HL-60 (cell line): ENCODE measurements around the gene SLC7A4.

Experiments used
- CTCF ChIP-seq: IDR thresholded peaks from one replicate; pipeline ENCODE4 v1.5.1; 2011; ENCODE audit warnings: low read length, control low read depth, inconsistent platforms; ENCODE audit not compliant: insufficient read depth
- GABPA ChIP-seq: IDR thresholded peaks from 2 replicates; pipeline ENCODE4 v1.6.1; 2012; ENCODE audit warnings: low read depth
- POLR2AphosphoS5 ChIP-seq: IDR thresholded peaks from 2 replicates; pipeline ENCODE4 v1.6.1; 2012; ENCODE audit warnings: low read depth
- TF ChIP-seq, protein P1 (sequence below): IDR thresholded peaks from 2 replicates; pipeline ENCODE4 v1.6.1; 2012; ENCODE audit warnings: low read depth; ENCODE audit not compliant: insufficient replicate concordance

GRCh38 chr22:20980938-20981722 is 51.2 kb downstream of the SLC7A4 start:
- TF ChIP-seq CTCF (no peak), POLR2AphosphoS5 (no peak), GABPA (no peak)
- TF ChIP-seq, protein P1, sequence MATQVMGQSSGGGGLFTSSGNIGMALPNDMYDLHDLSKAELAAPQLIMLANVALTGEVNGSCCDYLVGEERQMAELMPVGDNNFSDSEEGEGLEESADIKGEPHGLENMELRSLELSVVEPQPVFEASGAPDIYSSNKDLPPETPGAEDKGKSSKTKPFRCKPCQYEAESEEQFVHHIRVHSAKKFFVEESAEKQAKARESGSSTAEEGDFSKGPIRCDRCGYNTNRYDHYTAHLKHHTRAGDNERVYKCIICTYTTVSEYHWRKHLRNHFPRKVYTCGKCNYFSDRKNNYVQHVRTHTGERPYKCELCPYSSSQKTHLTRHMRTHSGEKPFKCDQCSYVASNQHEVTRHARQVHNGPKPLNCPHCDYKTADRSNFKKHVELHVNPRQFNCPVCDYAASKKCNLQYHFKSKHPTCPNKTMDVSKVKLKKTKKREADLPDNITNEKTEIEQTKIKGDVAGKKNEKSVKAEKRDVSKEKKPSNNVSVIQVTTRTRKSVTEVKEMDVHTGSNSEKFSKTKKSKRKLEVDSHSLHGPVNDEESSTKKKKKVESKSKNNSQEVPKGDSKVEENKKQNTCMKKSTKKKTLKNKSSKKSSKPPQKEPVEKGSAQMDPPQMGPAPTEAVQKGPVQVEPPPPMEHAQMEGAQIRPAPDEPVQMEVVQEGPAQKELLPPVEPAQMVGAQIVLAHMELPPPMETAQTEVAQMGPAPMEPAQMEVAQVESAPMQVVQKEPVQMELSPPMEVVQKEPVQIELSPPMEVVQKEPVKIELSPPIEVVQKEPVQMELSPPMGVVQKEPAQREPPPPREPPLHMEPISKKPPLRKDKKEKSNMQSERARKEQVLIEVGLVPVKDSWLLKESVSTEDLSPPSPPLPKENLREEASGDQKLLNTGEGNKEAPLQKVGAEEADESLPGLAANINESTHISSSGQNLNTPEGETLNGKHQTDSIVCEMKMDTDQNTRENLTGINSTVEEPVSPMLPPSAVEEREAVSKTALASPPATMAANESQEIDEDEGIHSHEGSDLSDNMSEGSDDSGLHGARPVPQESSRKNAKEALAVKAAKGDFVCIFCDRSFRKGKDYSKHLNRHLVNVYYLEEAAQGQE, result no peak
